Muscle of arm (tissue), 12 donors: ENCODE measurements around the gene ZIC5. TPM values are rescaled to one million over a fixed set of nuclear protein-coding genes. Genes with fewer than 3 reads are reported as not detected.
A peak's percentile ranks its signal among the peaks of the same experiment; 100 is the strongest.
"Not testable (repeated sequence)": the region's sequence is repeated elsewhere in the genome, so short reads cannot be mapped to it uniquely, and the experiment has no call there.

Source experiments
- DNase-seq: peaks from one replicate; pipeline ENCODE4 v3.0.0-alpha.2; 2013
- polyA plus RNA-seq, 12 donors: library from polyadenylated mRNA; unstranded; fragments of 120-200 nt; gene quantifications; one replicate each; pipeline ENCODE4 v1.2.1, GENCODE V29; 2013; ENCODE audit not compliant: insufficient read length in 12 of 12

Gene ZIC5
- polyA plus RNA-seq, 12 donors: not detected

- no peak for DNase-seq
Measured at GRCh38 chr13:99960663-99961311, 10.8 kb downstream of the ZIC5 start.

DNA sequence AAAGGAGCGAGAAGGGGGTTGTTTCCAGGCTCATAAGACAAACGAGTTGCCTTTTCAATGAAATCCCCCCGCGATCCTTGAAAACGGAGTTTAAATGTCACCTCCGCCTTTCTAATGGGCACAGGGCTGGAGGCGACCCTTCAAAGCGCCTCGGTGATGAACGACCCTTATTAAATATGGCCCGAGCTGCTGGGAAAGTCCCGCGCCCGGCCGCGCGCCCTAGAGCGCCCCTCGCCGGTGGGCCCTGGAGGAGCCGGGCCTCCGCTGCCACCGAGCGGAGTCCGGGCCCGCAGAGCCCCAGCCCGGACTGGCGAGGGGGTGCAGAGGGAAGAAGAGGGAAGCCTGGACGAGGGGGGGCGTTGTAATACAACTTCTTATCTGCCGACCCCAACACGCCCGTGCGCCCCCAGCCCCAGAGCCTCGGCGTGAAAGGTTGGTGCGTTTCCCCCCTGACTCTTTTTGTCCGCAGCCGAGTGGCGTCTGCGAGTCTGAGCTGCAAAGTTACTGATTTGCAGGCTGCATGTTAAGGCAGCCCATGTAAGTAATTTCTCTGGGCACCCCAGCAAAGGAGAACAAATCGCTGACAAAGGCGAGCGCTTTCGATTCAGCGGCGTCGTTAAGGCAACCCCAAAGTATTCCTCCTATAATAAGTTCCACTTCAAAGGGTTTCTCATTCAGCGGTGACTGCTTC, 11.9 kb downstream of the ZIC5 start:
- DNase-seq: no peak

- no peak for DNase-seq
Measured at GRCh38 chr13:99959127-99959539, 12.4 kb downstream of the ZIC5 start.

GRCh38 chr13:99958406-99959126, 13.0 kb downstream of the ZIC5 start:
- no peak for DNase-seq

DNA sequence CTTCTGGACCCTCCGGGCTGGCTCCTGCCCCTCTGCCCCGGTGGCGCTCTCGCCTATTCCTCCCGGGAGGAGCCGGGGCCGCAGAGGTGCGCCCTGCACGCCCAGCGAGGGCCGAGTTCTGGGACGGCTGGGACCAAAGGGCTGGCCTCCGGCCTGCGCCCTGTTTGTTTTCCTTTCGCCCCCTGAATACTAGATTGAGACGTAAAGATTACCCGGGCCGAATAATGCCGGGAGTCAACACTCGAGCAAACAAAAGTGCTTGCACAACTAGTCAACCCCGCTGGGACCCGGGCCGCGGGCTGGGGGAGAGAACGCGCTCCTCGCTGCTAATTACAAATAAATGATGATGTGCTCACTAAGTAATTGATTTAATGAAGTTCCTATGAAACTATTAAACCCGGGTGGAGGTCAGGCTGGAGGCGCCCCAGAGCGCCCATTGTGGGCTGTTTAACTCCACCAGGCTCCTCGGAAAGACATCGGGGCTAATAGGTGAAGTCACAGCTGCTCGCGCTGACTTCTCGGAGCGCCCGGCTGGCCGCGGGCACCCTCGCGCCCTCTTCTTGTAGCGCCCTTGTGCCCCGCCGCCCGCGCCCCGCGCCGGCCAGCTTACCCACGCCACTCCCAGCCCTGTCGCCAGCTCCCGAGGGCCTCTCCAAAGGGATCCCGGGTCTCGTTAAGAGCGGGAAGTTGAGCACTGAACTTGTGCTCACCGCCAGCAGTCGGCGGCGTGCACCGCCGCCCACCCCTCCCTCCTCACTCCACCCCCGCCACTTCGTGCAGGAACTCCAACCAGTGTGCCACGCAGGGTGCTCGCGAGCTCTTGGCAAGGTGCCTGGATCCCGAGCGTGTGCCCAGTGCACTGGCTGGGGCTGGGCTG, 14.9 kb downstream of the ZIC5 start:
- DNase-seq: no peak

DNA sequence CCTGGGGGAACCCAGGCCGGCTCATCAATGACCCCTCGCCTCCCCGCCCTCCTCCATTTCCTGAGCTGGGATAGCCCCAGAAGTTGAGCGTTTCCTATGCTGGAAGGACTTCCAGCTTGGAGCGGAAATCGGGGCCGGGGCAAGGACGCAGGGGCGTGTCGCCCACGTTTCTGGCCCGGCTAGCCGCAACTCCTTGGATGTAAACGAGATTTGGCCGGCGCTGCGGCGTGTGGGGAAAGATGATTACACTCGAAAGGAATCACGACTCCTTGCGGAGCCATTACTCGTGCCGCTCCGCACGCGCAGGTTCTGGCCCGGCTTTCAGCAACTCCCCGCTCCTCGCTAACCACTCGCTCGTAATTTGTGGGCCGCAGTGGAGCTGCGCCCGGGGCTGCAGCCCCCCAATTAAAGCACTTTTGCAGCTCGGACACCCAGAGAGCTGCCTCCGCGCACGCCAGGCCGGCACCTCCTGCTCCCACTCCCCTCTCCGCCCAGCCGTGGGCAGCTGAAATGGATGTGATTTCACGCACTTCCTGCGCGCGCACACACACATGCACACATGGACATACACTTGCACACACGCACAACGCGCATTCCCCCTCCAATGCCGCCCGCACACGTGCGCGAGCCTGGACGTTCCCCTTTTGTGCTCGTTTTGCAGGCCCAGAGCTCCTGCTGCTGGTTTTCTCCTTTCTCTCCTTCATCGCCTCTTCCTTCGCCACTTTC, 15.7 kb downstream of the ZIC5 start:
- peak; percentile 66 for DNase-seq

DNA sequence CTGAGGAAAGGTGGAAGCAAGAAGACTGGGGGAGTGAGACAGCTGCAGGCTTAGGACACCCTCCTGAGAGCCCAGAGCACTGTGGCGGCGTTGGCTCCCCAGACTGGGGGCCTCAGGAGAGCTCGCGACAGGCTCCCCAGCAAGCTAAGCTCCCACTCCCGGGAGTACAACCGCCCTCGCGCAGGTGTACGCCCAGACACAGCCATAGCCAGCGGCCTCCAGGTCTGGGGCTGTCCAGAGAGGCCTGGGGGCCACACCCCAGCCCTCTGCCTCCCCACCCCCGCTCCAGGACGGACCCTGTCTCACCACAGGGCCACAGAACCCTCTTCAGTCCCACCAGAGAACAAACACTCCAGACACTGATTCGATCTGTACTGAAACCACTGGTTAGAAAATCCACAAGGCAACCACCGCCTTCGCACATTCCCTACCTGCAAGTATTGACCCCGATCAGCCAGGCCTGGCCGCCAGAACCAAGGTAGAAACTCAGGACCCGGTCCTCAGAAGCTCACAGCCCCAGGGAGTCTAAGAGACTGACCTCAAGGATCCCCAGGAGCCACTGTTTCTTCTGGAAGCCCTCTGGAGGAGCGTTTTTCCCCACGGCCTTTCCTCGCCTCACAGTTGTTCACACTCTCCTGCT, 16.3 kb downstream of the ZIC5 start:
- DNase-seq: no peak

DNA sequence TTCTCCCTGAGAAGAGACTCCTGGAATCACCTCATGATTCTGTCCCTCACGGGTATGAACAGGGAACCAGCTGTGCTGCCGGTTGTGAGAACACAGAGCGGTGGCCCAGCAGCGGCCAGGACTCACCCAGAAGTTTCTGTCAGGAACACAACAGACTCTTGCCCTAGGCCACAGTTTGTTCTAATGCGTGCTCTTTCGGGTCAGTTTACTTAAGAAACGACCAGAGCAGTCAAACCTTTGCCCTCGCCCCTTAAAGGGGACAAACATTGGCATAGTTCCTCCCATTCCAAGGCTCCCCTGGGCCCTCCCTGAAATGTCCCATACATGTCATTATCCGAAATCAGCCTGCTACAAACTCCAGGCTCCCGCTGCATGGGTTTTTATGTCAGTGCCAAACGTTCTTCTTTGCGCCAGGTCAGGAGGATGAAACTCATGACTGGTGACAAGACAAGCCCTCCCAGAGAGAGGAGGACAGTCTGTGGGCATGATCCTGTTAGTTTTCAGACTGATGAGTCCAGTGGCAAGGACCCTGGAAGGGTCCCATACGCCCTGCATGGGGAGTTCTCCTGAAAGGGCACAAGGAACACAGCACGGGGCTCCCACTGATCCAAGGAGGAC, 18.3 kb downstream of the ZIC5 start:
- DNase-seq: no peak

GRCh38 chr13:99951666-99952065, 19.9 kb downstream of the ZIC5 start:
- DNase-seq: not testable (repeated sequence)

GRCh38 chr13:99949679-99950413, 21.7 kb downstream of the ZIC5 start:
- no peak for DNase-seq

GRCh38 chr13:99948907-99949678, 22.5 kb downstream of the ZIC5 start:
- no peak for DNase-seq

GRCh38 chr13:99948411-99948810, 23.2 kb downstream of the ZIC5 start:
- DNase-seq: no peak

DNA sequence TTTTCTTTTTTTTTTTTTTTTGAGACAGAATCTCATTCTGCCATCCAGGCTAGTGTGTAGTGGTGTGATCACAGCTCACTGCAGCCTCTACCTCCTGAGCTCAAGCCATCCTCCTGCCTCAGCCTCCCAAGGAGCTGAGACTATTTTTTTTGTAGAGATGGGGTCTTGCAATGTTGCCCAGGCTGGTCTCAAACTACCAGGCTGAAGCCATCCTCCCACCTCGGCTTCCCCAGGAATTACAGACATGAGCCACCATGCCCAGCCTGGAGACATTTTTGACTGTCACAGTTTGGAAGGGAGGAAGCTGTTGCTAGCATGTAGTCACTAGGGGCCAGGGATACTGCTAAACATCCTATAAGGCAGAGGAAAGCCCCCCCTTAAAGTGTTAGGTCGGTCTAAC, 23.9 kb downstream of the ZIC5 start:
- no peak for DNase-seq

DNA sequence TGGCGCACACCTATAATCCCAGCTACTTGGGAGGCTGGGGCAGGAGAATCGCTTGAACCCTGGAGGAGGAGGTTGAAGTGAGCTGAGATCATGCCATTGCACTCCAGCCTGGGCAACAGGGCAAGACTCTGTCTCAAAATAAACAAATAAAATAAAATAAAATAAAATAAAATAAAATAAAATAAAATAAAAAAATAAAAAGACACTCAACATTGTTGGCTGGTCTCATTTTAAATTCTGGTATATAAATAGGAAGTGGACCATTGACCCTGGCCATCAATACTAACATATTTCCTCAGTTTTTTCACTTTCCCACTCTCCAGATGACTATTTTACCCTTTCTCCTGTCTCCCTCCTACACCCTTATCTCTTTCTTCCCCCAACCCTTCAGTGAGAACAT, 26.1 kb downstream of the ZIC5 start:
- not testable (repeated sequence) for DNase-seq

GRCh38 chr13:99944606-99945005, 27.0 kb downstream of the ZIC5 start:
- no peak for DNase-seq

DNA sequence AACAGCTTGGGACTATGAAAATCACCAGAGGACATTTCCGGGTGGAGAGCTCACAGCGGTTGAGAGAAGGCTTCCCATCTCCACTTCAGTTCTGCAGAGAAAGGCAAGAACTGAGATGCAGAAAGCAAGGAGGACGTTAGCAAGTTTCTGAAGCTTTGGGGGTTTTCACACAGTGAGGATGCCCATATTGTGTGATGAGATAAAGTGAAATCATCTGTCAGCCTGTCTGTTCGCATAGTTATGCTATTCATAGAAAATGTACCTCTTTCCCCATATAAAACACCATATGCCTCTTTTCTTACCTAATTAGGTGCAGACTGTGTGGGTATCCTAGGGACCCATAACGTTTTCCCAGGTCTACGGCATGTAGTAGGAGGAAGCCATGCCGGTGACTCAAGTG, 27.5 kb downstream of the ZIC5 start:
- DNase-seq: no peak

GRCh38 chr13:99941911-99942310, 29.7 kb downstream of the ZIC5 start:
- DNase-seq: no peak

DNA sequence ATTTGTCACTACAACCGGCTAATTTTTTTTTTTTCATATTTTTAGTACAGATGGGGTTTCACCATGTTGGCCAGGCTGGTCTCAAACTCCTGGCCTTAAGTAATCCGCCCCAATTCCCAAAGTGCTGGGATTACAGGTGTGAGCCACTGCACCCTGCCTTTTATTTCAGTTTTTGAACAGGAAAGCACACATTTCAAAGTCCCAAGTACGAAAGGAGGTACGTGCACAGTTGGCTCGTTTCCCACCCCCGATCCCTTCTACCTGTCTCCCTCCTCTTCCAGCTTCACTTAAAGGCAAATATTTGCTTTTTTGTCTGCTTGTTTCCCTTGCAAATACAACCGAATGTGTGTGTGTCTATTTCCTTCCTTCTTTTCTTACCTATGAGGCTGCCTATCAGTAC, 30.5 kb downstream of the ZIC5 start:
- DNase-seq: no peak

DNA sequence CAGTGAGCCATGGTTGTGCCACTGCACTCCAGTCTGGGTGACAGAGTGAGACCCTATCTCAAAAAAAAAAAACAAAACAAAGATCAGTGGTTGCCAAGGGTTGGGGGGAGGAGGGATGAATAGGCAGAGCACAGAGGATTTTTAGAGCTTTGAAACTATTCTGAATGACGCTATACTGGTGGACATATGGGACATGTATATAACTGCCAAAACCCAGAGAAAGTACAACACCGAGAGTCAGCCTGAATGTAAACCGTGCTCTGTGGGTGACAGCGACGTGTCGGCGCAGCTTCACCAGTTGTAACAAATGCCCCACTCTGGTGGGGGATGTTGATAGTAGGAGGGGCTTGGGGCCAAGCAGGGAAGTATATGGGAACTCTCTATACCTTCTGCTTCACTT, 32.9 kb downstream of the ZIC5 start:
- no peak for DNase-seq
